HL-60 (cell line): Measurements from ENCODE around the gene PGP.
"Not testable (repeated sequence)": the region's sequence is repeated elsewhere in the genome, so short reads cannot be mapped to it uniquely, and the experiment has no call there.

Source experiments
- DNase-seq, 2 experiments: peaks; one replicate each; pipeline ENCODE4 v3.0.0-alpha.2; 2010 to 2020; ENCODE audit warnings: low read depth in 1 of 2, low spot score in 1 of 2
- H3K27ac ChIP-seq: fragments of 250-450 bp; sonication (Bioruptor Pico); replicated peaks from 2 replicates; pipeline ENCODE4 v1.5.1; 2020; ENCODE audit warnings: mild to moderate bottlenecking, moderate library complexity
- H3K27me3 ChIP-seq: fragments of 250-450 bp; sonication (Bioruptor Pico); 2 replicates; pipeline ENCODE4 v1.5.1; 2021; ENCODE audit warnings: mild to moderate bottlenecking, moderate library complexity; ENCODE audit not compliant: insufficient read depth, poor library complexity, severe bottlenecking
- H3K4me3 ChIP-seq: replicated peaks from 2 replicates; pipeline ENCODE4 v1.5.1; 2011; ENCODE audit warnings: mild to moderate bottlenecking, control low read depth, low read length; ENCODE audit not compliant: insufficient read depth
- GABPA ChIP-seq: IDR thresholded peaks from 2 replicates; pipeline ENCODE4 v1.6.1; 2012; ENCODE audit warnings: low read depth
- POLR2AphosphoS5 ChIP-seq: IDR thresholded peaks from 2 replicates; pipeline ENCODE4 v1.6.1; 2012; ENCODE audit warnings: low read depth
- SPI1 ChIP-seq: IDR thresholded peaks from 2 replicates; pipeline ENCODE4 v1.6.1; 2012; ENCODE audit warnings: low read depth, mild to moderate bottlenecking, borderline replicate concordance
- long read RNA-seq: library from polyadenylated mRNA; unstranded; transcript quantifications from one replicate; pipeline ENCODE4 v2.0.0, GENCODE V29; 2020
- TF ChIP-seq, protein P1 (sequence below): IDR thresholded peaks from one replicate; pipeline ENCODE4 v1.5.1; 2011; ENCODE audit warnings: low read length, control low read depth, inconsistent platforms; ENCODE audit not compliant: insufficient read depth
- TF ChIP-seq, protein P2 (sequence below): IDR thresholded peaks from 2 replicates; pipeline ENCODE4 v1.6.1; 2012; ENCODE audit warnings: low read depth; ENCODE audit not compliant: insufficient replicate concordance

Gene PGP
- long read RNA-seq, partial matches to known transcripts, result 0 of 4 reads
- long read RNA-seq, other reads (novel, unspliced or antisense), result 0 of 4 reads

GRCh38 chr16:2214719-2214968, at the start of gene PGP:
TSS of gene PGP (minus strand) at chr16:2214840. CDS start at chr16:2214777, 63 bp downstream.
- H3K27me3 ChIP-seq, result no peaks in the 10 kb centered on the region
- H3K4me3 ChIP-seq, result peak within 1 kb of the TSS; percentile 87
- H3K27ac ChIP-seq, result peak within 1 kb of the TSS; percentile 88
- DNase-seq, result no peak
- TF ChIP-seq, protein P1, sequence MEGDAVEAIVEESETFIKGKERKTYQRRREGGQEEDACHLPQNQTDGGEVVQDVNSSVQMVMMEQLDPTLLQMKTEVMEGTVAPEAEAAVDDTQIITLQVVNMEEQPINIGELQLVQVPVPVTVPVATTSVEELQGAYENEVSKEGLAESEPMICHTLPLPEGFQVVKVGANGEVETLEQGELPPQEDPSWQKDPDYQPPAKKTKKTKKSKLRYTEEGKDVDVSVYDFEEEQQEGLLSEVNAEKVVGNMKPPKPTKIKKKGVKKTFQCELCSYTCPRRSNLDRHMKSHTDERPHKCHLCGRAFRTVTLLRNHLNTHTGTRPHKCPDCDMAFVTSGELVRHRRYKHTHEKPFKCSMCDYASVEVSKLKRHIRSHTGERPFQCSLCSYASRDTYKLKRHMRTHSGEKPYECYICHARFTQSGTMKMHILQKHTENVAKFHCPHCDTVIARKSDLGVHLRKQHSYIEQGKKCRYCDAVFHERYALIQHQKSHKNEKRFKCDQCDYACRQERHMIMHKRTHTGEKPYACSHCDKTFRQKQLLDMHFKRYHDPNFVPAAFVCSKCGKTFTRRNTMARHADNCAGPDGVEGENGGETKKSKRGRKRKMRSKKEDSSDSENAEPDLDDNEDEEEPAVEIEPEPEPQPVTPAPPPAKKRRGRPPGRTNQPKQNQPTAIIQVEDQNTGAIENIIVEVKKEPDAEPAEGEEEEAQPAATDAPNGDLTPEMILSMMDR, result no peak
- TF ChIP-seq GABPA (no peak), POLR2AphosphoS5 (no peak), SPI1 (no peak)
- TF ChIP-seq, protein P2, sequence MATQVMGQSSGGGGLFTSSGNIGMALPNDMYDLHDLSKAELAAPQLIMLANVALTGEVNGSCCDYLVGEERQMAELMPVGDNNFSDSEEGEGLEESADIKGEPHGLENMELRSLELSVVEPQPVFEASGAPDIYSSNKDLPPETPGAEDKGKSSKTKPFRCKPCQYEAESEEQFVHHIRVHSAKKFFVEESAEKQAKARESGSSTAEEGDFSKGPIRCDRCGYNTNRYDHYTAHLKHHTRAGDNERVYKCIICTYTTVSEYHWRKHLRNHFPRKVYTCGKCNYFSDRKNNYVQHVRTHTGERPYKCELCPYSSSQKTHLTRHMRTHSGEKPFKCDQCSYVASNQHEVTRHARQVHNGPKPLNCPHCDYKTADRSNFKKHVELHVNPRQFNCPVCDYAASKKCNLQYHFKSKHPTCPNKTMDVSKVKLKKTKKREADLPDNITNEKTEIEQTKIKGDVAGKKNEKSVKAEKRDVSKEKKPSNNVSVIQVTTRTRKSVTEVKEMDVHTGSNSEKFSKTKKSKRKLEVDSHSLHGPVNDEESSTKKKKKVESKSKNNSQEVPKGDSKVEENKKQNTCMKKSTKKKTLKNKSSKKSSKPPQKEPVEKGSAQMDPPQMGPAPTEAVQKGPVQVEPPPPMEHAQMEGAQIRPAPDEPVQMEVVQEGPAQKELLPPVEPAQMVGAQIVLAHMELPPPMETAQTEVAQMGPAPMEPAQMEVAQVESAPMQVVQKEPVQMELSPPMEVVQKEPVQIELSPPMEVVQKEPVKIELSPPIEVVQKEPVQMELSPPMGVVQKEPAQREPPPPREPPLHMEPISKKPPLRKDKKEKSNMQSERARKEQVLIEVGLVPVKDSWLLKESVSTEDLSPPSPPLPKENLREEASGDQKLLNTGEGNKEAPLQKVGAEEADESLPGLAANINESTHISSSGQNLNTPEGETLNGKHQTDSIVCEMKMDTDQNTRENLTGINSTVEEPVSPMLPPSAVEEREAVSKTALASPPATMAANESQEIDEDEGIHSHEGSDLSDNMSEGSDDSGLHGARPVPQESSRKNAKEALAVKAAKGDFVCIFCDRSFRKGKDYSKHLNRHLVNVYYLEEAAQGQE, result no peak

GRCh38 chr16:2263026-2263425, 48.4 kb upstream of the PGP start:
- H3K4me3 ChIP-seq, DNase-seq, H3K27ac ChIP-seq: not testable (repeated sequence)

GRCh38 chr16:2260250-2260649, 45.6 kb upstream of the PGP start:
- H3K27ac ChIP-seq, result no peak overlapping the region
- TF ChIP-seq, protein P2, result no peak
- TF ChIP-seq GABPA, result no peak
- TF ChIP-seq, protein P1, result no peak
- TF ChIP-seq SPI1, result no peak
- no peak for TF ChIP-seq POLR2AphosphoS5
- no peaks in the 10 kb centered on the region for H3K27me3 ChIP-seq
- no peak for DNase-seq
- H3K4me3 ChIP-seq, result no peak overlapping the region

More at GRCh38 chr16:2263026-2263425, 48.4 kb upstream of the PGP start:
- not testable (repeated sequence) for H3K27me3 ChIP-seq

- not testable (repeated sequence) for DNase-seq, H3K4me3 ChIP-seq, H3K27ac ChIP-seq, H3K27me3 ChIP-seq
Measured at GRCh38 chr16:2258530-2258929, 43.9 kb upstream of the PGP start.

DNA sequence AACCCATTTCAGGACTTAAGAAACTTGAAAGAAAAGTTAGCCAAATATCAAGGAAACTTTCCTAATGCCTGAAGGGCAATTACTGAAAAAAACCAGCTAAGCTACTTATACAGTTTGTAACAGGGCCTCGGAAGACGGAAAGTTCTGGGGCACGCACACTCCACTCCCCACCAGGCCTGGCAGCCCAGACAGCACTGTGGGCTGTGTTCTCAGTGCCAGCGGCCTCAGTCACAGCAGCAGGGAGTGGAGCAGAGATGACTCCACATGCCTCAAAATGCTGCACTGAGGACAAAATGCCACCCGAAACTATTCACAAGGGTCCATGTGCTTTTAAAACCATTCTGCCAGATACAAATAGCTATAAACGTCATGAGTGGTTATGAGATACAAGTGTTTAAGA, 43.1 kb upstream of the PGP start:
- H3K4me3 ChIP-seq, result no peak overlapping the region
- TF ChIP-seq, protein P2, result no peak
- no peak for TF ChIP-seq POLR2AphosphoS5
- TF ChIP-seq SPI1, result no peak
- TF ChIP-seq GABPA, result no peak
- TF ChIP-seq, protein P1, result no peak
- no peaks in the 10 kb centered on the region for H3K27me3 ChIP-seq
- no peak overlapping the region for H3K27ac ChIP-seq
- DNase-seq, result no peak
